ENCODE measurements around the gene HJV. TPM values are rescaled to one million over a fixed set of nuclear protein-coding genes. Genes with fewer than 3 reads are reported as not detected.

Gene HJV
- total RNA-seq, 1 experiment from 2014 or later: not detected

GRCh38 chr1:145997718-145998023 is 23.9 kb downstream of the HJV start:
- H3K36me3 ChIP-seq (ENCODE audit: control insufficient read depth, insufficient read depth, low read length): peaks cover 2% of the 10 kb centered on the region; the same call in 1 of the 2 replicates
- H3K4me1 ChIP-seq (ENCODE audit: control insufficient read depth, insufficient read depth, low read length): peaks cover 16% of the 10 kb centered on the region
- H3K27me3 ChIP-seq (ENCODE audit: control insufficient read depth, insufficient read depth, low read length): no peaks in the 10 kb centered on the region; the same call in 1 of the 2 replicates
- no peak for TF ChIP-seq TCF7L2 (IDR thresholded peaks at IDR 0.05; ENCODE audit: low read depth, low read length)
- no peak for TF ChIP-seq CTCF (IDR thresholded peaks at IDR 0.05)
- TF ChIP-seq REST (IDR thresholded peaks at IDR 0.05; ENCODE audit: insufficient read depth in 1 of 2, low read depth in 2 of 2, low read length in 1 of 2): no peak
- no peak for TF ChIP-seq POLR2AphosphoS5 (IDR thresholded peaks at IDR 0.05; ENCODE audit: low read depth, low read length)
- TF ChIP-seq SIN3A (IDR thresholded peaks at IDR 0.05; ENCODE audit: borderline replicate concordance, insufficient read depth, low read depth, low read length): no peak
- in situ Hi-C loops (cut with HindIII; ENCODE audit: low pct_unique_long_range_greater_than_20kb, low sequenced_read_pairs) (no loop called here), intact Hi-C loops (cut with micrococcal nuclease; ENCODE audit: unreplicated experiment) (no loop called here)
- H3K27ac ChIP-seq (ENCODE audit: low read length): no peak overlapping the region
- DNase-seq (ENCODE audit: low read depth, low spot score): no peak
- BruUV-seq (replicated peaks): no TSS peak
- H3K4me3 ChIP-seq (ENCODE audit: low read depth in 2 of 2, low read length in 2 of 2): no peak overlapping the region
- ATAC-seq: no peak
- ChIA-PET CTCF (interaction anchor here (0.6 kb wide), 1 partner anchor 24 kb away, joined by 4 read pairs; the partner anchor contains the start of gene HJV), POLR2A (no interaction called here)
- no peaks in the 10 kb centered on the region for H3K9me3 ChIP-seq (ENCODE audit: control insufficient read depth, insufficient read depth, low read depth, low read length)

- H3K4me3 ChIP-seq (ENCODE audit: low read depth in 2 of 2, low read length in 2 of 2): peak overlapping the region; percentile 61 to 73
- in situ Hi-C loops (cut with HindIII; ENCODE audit: low pct_unique_long_range_greater_than_20kb, low sequenced_read_pairs) (no loop called here), intact Hi-C loops (cut with micrococcal nuclease; ENCODE audit: unreplicated experiment) (no loop called here)
- ChIA-PET CTCF (interaction anchor here (1.6 kb wide), 1 partner anchor 10 kb away, joined by 5 read pairs; no protein-coding TSS in a partner anchor), POLR2A (interaction anchor here (0.6 to 0.7 kb wide), 2 partner anchors 18 to 55 kb away, joined by 3 to 4 read pairs; no protein-coding TSS in a partner anchor)
- no TSS peak for BruUV-seq (replicated peaks)
- peaks cover 16% of the 10 kb centered on the region for H3K4me1 ChIP-seq (ENCODE audit: control insufficient read depth, insufficient read depth, low read length)
- peak; percentile 40 for ATAC-seq
- peak overlapping the region; percentile 84 for H3K27ac ChIP-seq (ENCODE audit: low read length)
- no peak for DNase-seq (ENCODE audit: low read depth, low spot score)
- peaks cover 2% of the 10 kb centered on the region; the same call in 1 of the 2 replicates for H3K36me3 ChIP-seq (ENCODE audit: control insufficient read depth, insufficient read depth, low read length)
- H3K27me3 ChIP-seq (ENCODE audit: control insufficient read depth, insufficient read depth, low read length): no peaks in the 10 kb centered on the region; the same call in 1 of the 2 replicates
- no peak for TF ChIP-seq POLR2AphosphoS5 (IDR thresholded peaks at IDR 0.05; ENCODE audit: low read depth, low read length)
- no peak for TF ChIP-seq CTCF (IDR thresholded peaks at IDR 0.05)
- TF ChIP-seq REST (IDR thresholded peaks at IDR 0.05; ENCODE audit: insufficient read depth in 1 of 2, low read depth in 2 of 2, low read length in 1 of 2): no peak
- no peak for TF ChIP-seq SIN3A (IDR thresholded peaks at IDR 0.05; ENCODE audit: borderline replicate concordance, insufficient read depth, low read depth, low read length)
- no peak for TF ChIP-seq TCF7L2 (IDR thresholded peaks at IDR 0.05; ENCODE audit: low read depth, low read length)
- no peaks in the 10 kb centered on the region for H3K9me3 ChIP-seq (ENCODE audit: control insufficient read depth, insufficient read depth, low read depth, low read length)
Measured at GRCh38 chr1:145997016-145997717, 24.4 kb downstream of the HJV start.

Measured in Panc1 (cell line).